Panc1 (cell line): ENCODE results near the gene CXCR6. TPM values are rescaled to one million over a fixed set of nuclear protein-coding genes. Genes with fewer than 3 reads are reported as not detected.

Experiments used
- ATAC-seq: fragments of 200-7000 bp; cut with Tn5 transposase; 2 replicates; pipeline ENCODE4 v1.9.1; 2020; ENCODE audit warnings: mild to moderate bottlenecking, moderate library complexity
- BruUV-seq: library from RNA; stranded (reverse); fragments of 400-500 nt; replicated peaks from 2 replicates; lab custom pipeline; 2021; lab: Mats Ljungman, UMichigan
- CTCF ChIA-PET: fragments of 300-600 bp; sonication (Branson Sonifier 250); formaldehyde crosslinking; loops from one replicate; lab custom pipeline; 2022; ENCODE audit warnings: antibody characterized with exemption; lab: Charles Lee
- POLR2A ChIA-PET: fragments of 300-600 bp; sonication (Branson Sonifier 250); formaldehyde crosslinking; loops from one replicate; lab custom pipeline; 2022; ENCODE audit warnings: antibody characterized with exemption; lab: Charles Lee
- DNase-seq: peaks from one replicate; pipeline ENCODE4 v3.0.0-alpha.2; 2010; ENCODE audit warnings: low read depth, low spot score
- H3K27ac ChIP-seq: 2 replicates; pipeline ENCODE4 v1.5.1; 2011; ENCODE audit warnings: mild to moderate bottlenecking, low read length, inconsistent platforms
- H3K27me3 ChIP-seq: fragments of 200-500 bp; sonication (Bioruptor generic); 2 replicates; pipeline ENCODE4 v1.6.0; 2014; ENCODE audit warnings: low read length, inconsistent platforms; ENCODE audit not compliant: control insufficient read depth, insufficient read depth
- H3K36me3 ChIP-seq: fragments of 200-500 bp; sonication (Bioruptor generic); 2 replicates; pipeline ENCODE4 v1.5.1; 2014; ENCODE audit warnings: inconsistent platforms, mild to moderate bottlenecking, low read length, moderate library complexity; ENCODE audit not compliant: control insufficient read depth, insufficient read depth
- H3K4me1 ChIP-seq: 2 replicates; pipeline ENCODE4 v1.5.1; 2011; ENCODE audit warnings: inconsistent platforms, mild to moderate bottlenecking, low read length, moderate library complexity; ENCODE audit not compliant: control insufficient read depth, insufficient read depth
- H3K4me3 ChIP-seq, 2 experiments: 2 replicates each; pipeline ENCODE4 v1.5.1; 2011 to 2012; ENCODE audit warnings: low read depth in 2 of 2, low read length in 2 of 2, mild to moderate bottlenecking in 2 of 2, inconsistent platforms in 1 of 2, moderate library complexity in 1 of 2
- H3K9me3 ChIP-seq: fragments of 200-500 bp; sonication (Bioruptor generic); 2 replicates; pipeline ENCODE4 v1.5.1; 2014; ENCODE audit warnings: low read depth, mild to moderate bottlenecking, inconsistent platforms, low read length, moderate library complexity; ENCODE audit not compliant: control insufficient read depth, insufficient read depth
- POLR2AphosphoS5 ChIP-seq: IDR thresholded peaks from 2 replicates; pipeline ENCODE4 v1.6.1; 2012; ENCODE audit warnings: mild to moderate bottlenecking, low read depth, low read length, moderate library complexity
- REST ChIP-seq, 2 experiments: IDR thresholded peaks; 2 replicates each; pipeline ENCODE4 v1.6.1; 2011 to 2012; ENCODE audit warnings: low read depth in 2 of 2, control low read depth in 1 of 2, low read length in 1 of 2, mild to moderate bottlenecking in 1 of 2, moderate library complexity in 1 of 2; ENCODE audit not compliant: insufficient read depth in 1 of 2
- SIN3A ChIP-seq: IDR thresholded peaks from 2 replicates; pipeline ENCODE4 v1.6.1; 2012; ENCODE audit warnings: low read depth, mild to moderate bottlenecking, low read length, moderate library complexity, borderline replicate concordance; ENCODE audit not compliant: insufficient read depth
- TCF7L2 ChIP-seq: IDR thresholded peaks from 2 replicates; pipeline ENCODE4 v1.6.1; 2011; ENCODE audit warnings: mild to moderate bottlenecking, low read depth, low read length, inconsistent platforms
- in situ Hi-C: cut with HindIII; loops from 2 replicates; pipeline ENCODE4 v1.10.0; 2016; ENCODE audit warnings: low sequenced_read_pairs, low pct_unique_long_range_greater_than_20kb
- intact Hi-C: fragments of 100-400 bp; cut with micrococcal nuclease; formaldehyde crosslinking; loops from one replicate; pipeline ENCODE4 v1.10.0; 2022; ENCODE audit not compliant: unreplicated experiment
- total RNA-seq: library from RNA; stranded (reverse); gene quantifications from one replicate; pipeline ENCODE4 v1.2.1, GENCODE V29; 2021; ENCODE audit not compliant: unreplicated experiment
- TF ChIP-seq, protein P1 (sequence below): fragments of 450-650 bp; IDR thresholded peaks from 2 replicates; pipeline ENCODE4 v1.5.1; 2017; ENCODE audit warnings: mild to moderate bottlenecking

Gene CXCR6
- total RNA-seq, 1 experiment from 2014 or later, result not detected

DNA sequence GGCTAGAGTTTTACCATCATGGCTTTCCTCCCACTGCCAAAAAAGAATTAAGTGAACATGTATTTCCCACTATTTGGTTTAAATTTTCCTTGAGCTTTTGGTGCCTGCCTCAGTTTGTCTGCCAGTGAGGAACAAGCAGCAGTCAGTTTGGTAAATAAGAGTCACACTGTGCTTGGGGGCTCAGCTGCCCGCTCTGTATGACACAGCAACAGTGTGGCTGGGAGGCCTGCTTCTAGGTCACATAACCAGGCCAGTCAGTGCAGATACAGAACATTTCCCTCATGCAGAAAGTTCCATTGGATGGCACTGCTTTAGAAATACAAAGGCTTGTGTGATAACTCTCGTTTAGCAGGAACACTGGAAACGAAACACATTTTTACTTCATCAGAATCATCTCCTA lies 26.7 kb downstream of the CXCR6 start:
- Histone ChIP-seq H3K9me3 (no peaks in the 10 kb centered on the region), H3K4me3 (no peak overlapping the region), H3K27ac (no peak overlapping the region), H3K36me3 (no peaks in the 10 kb centered on the region), H3K27me3 (no peaks in the 10 kb centered on the region), H3K4me1 (no peaks in the 10 kb centered on the region)
- BruUV-seq, result no TSS peak
- in situ Hi-C loops (no loop called here), intact Hi-C loops (no loop called here)
- ChIA-PET POLR2A (no interaction called here), CTCF (no interaction called here)
- TF ChIP-seq POLR2AphosphoS5 (no peak), TCF7L2 (no peak), REST (IDR thresholded peaks at IDR 0.05; ENCODE audit: insufficient read depth in 1 of 2, low read depth in 2 of 2, low read length in 1 of 2) (no peak), SIN3A (no peak)
- TF ChIP-seq, protein P1, sequence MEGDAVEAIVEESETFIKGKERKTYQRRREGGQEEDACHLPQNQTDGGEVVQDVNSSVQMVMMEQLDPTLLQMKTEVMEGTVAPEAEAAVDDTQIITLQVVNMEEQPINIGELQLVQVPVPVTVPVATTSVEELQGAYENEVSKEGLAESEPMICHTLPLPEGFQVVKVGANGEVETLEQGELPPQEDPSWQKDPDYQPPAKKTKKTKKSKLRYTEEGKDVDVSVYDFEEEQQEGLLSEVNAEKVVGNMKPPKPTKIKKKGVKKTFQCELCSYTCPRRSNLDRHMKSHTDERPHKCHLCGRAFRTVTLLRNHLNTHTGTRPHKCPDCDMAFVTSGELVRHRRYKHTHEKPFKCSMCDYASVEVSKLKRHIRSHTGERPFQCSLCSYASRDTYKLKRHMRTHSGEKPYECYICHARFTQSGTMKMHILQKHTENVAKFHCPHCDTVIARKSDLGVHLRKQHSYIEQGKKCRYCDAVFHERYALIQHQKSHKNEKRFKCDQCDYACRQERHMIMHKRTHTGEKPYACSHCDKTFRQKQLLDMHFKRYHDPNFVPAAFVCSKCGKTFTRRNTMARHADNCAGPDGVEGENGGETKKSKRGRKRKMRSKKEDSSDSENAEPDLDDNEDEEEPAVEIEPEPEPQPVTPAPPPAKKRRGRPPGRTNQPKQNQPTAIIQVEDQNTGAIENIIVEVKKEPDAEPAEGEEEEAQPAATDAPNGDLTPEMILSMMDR, result no peak
- ATAC-seq (no peak), DNase-seq (no peak)

DNA sequence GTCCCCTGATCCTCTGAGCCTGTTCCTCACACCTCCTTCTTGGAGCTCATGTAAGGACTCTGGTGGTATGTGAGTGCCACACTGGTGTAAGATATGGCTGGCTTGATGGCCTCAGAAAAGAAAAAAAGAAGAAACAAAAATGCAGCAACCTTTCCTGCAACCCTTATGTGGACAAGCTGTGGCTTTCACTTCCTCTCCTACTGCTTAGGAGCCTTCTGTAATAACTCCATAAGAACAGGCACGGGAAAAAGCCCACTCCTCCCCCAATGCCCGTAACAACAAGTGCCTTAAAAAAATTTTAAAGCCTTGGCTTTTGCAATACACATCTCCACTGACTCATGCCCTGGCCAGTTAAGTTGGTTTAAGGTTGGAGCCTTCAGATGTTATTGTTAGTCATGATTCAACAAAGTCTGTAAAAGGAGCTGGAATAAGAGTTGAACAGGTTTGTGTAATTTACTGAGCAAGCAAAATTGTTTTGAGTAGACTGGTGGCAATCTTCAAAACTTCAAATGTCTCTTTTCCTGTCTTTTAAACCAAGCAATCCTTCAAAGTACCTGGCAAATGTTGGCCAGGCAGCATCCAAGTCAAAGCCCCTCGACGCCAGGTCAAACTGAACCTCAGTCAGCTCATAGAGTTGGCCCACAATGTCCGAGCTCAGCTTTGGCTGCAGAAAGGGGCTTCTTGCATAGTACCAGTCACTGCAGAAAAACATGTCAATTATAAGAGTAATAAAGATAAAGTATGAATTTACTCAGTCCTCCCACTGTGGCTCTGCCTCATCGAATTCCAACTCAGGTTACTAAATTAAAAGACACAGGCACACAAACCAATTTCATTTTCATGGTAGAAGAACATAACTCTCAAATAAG lies 29.5 kb downstream of the CXCR6 start:
- ChIA-PET POLR2A (no interaction called here), CTCF (no interaction called here)
- Histone ChIP-seq H3K27ac (no peak overlapping the region), H3K4me3 (no peak overlapping the region), H3K9me3 (no peaks in the 10 kb centered on the region), H3K4me1 (no peaks in the 10 kb centered on the region), H3K27me3 (no peaks in the 10 kb centered on the region), H3K36me3 (no peaks in the 10 kb centered on the region)
- BruUV-seq, result no TSS peak
- DNase-seq, result no peak
- no peak for ATAC-seq
- in situ Hi-C loops, result no loop called here
- TF ChIP-seq REST (IDR thresholded peaks at IDR 0.05; ENCODE audit: insufficient read depth in 1 of 2, low read depth in 2 of 2, low read length in 1 of 2), result no peak
- TF ChIP-seq SIN3A, result no peak
- no peak for TF ChIP-seq POLR2AphosphoS5
- intact Hi-C loops, result no loop called here
